NB4 (cell line): ENCODE measurements around the gene TMEM120B.

Experiments used
- CTCF ChIP-seq: IDR thresholded peaks from one replicate; pipeline ENCODE4 v1.5.1; 2012; ENCODE audit warnings: low read depth, low read length
- MAX ChIP-seq: IDR thresholded peaks from 2 replicates; pipeline ENCODE4 v1.6.1; 2011; ENCODE audit warnings: low read depth, low read length

GRCh38 chr12:121713793-121714192 lies 1.2 kb downstream of the TMEM120B start:
- no peak for TF ChIP-seq CTCF
- no peak for TF ChIP-seq MAX
